HepG2 (cell line): ENCODE results near the gene CYP4F8. TPM values are rescaled to one million over a fixed set of nuclear protein-coding genes. Genes with fewer than 3 reads are reported as not detected.
A peak's percentile ranks its signal among the peaks of the same experiment; 100 is the strongest.

Experiments used
- BRF2 ChIP-seq: sonication (generic); formaldehyde crosslinking; IDR thresholded peaks from 2 replicates; pipeline ENCODE4 v1.8.1; 2022; ENCODE audit warnings: mild to moderate bottlenecking, missing genetic modification reagents
- CAMTA2 ChIP-seq: sonication (generic); formaldehyde crosslinking; IDR thresholded peaks from 2 replicates; pipeline ENCODE4 v1.4.0; 2020; ENCODE audit warnings: mild to moderate bottlenecking, missing genetic modification reagents, borderline replicate concordance
- CERS6 ChIP-seq: sonication (generic); formaldehyde crosslinking; IDR thresholded peaks from 2 replicates; pipeline ENCODE4 v1.5.0; 2020; ENCODE audit warnings: missing genetic modification reagents
- CHD4 ChIP-seq: fragments of 200-600 bp; sonication (generic); IDR thresholded peaks from 2 replicates; pipeline ENCODE4 v1.7.0; 2017; ENCODE audit warnings: mild to moderate bottlenecking, low read length, borderline replicate concordance
- EZH2 ChIP-seq: conservative IDR thresholded peaks from 2 replicates; pipeline ENCODE4 v1.6.1; 2012; ENCODE audit warnings: mild to moderate bottlenecking, low read depth, low read length, moderate library complexity
- IKZF4 ChIP-seq: sonication (generic); formaldehyde crosslinking; IDR thresholded peaks from 2 replicates; pipeline ENCODE4 v1.5.1; 2020; ENCODE audit warnings: borderline replicate concordance, mild to moderate bottlenecking, low read depth, missing genetic modification reagents; ENCODE audit errors: not compliant biosample characterization
- ISX ChIP-seq: sonication (generic); formaldehyde crosslinking; conservative IDR thresholded peaks from 2 replicates; pipeline ENCODE4 v1.5.0; 2020; ENCODE audit warnings: missing genetic modification reagents
- MAFK ChIP-seq, 2 experiments: IDR thresholded peaks in 1 of 2; conservative IDR thresholded peaks in 1 of 2; 2 replicates each; pipeline ENCODE4 v1.6.1; 2011; ENCODE audit warnings: improper control_type of control experiment in 2 of 2, low read length in 2 of 2
- MXD3 ChIP-seq: IDR thresholded peaks from 2 replicates; pipeline ENCODE4 v1.6.1; 2016; ENCODE audit warnings: mild to moderate bottlenecking, missing biosample characterization, missing genetic modification reagents
- NCOA5 ChIP-seq: sonication (generic); formaldehyde crosslinking; IDR thresholded peaks from 2 replicates; pipeline ENCODE4 v1.4.0; 2020; ENCODE audit warnings: missing genetic modification reagents
- RBM22 ChIP-seq: fragments of 200-400 bp; formaldehyde crosslinking; optimal IDR thresholded peaks from 2 replicates; pipeline ENCODE3; 2017; ENCODE audit warnings: mild to moderate bottlenecking, low read length, moderate library complexity
- REL ChIP-seq: sonication (generic); formaldehyde crosslinking; conservative IDR thresholded peaks from 2 replicates; pipeline ENCODE4 v1.8.0; 2022; ENCODE audit warnings: mild to moderate bottlenecking, missing genetic modification reagents, moderate library complexity
- TBP ChIP-seq: sonication (generic); formaldehyde crosslinking; IDR thresholded peaks from 2 replicates; pipeline ENCODE4 v1.5.0; 2020; ENCODE audit warnings: missing genetic modification reagents
- UBTF ChIP-seq: sonication (generic); formaldehyde crosslinking; IDR thresholded peaks from 2 replicates; pipeline ENCODE4 v1.4.0; 2020; ENCODE audit warnings: mild to moderate bottlenecking, missing genetic modification reagents
- ZFY ChIP-seq: sonication (generic); formaldehyde crosslinking; IDR thresholded peaks from 2 replicates; pipeline ENCODE4 v1.4.0; 2020; ENCODE audit warnings: missing genetic modification reagents
- ZKSCAN1 ChIP-seq: fragments of 150-350 bp; IDR thresholded peaks from 2 replicates; pipeline ENCODE4 v1.6.1; 2014; ENCODE audit warnings: low read length
- ZMAT3 ChIP-seq: sonication (generic); formaldehyde crosslinking; conservative IDR thresholded peaks from 2 replicates; pipeline ENCODE4 v1.7.0; 2021; ENCODE audit warnings: missing genetic modification reagents
- ZNF205 ChIP-seq: IDR thresholded peaks from 2 replicates; pipeline ENCODE4 v1.6.1; 2018; ENCODE audit warnings: missing biosample characterization, missing genetic modification reagents
- ZNF264 ChIP-seq: sonication (generic); formaldehyde crosslinking; IDR thresholded peaks from 2 replicates; pipeline ENCODE4 v1.4.0; 2020; ENCODE audit warnings: missing genetic modification reagents
- ZNF414 ChIP-seq: sonication (generic); formaldehyde crosslinking; IDR thresholded peaks from 2 replicates; pipeline ENCODE4 v1.5.0; 2020; ENCODE audit warnings: missing genetic modification reagents
- polyA plus RNA-seq, 8 experiments: library from polyadenylated mRNA; depleted of rRNA in 3 of 8; stranded (reverse) in 7 of 8; unstranded in 1 of 8; fragments of >200 nt; fragmentation: Illumina TruSeq in 4 of 8; extraction: Trizol in 4 of 8; gene quantifications; 2 replicates each; pipeline versions ENCODE4 v1.2.1 to v1.2.3, GENCODE V29; 2011 to 2016; ENCODE audit warnings: low read depth in 4 of 8, missing spikeins in 1 of 8, mixed read lengths in 1 of 8; ENCODE audit not compliant: insufficient read depth in 1 of 8
- total RNA-seq, 5 experiments: library from RNA; depleted of rRNA; stranded (reverse); fragments of >200 nt; fragmentation: Illumina TruSeq; extraction: Trizol; gene quantifications; 2 replicates each; pipeline ENCODE4 v1.2.3, GENCODE V29; 2016; ENCODE audit warnings: low read depth in 1 of 5

The CYP4F8 gene
- total and polyA plus RNA-seq, 2 of the 13 experiments (the other 11 are each of a cell fraction or from before 2014, with no cell fraction given) = not detected

GRCh38 chr19:15584541-15585115 lies 30.4 kb upstream of the CYP4F8 start (continued):
- 0 out of 2 replicates have a peak, but pooled peaks have one; percentile 25 for TF ChIP-seq UBTF (CRISPR knock-in tag)
- no peak for TF ChIP-seq ZNF414 (CRISPR knock-in tag)
- 0 out of 2 replicates have a peak, but pooled peaks have one; percentile 31 for TF ChIP-seq ZNF205
- no peak for TF ChIP-seq BRF2 (CRISPR knock-in tag)
- TF ChIP-seq MAFK (conservative IDR thresholded peaks at IDR 0.05 in 1 of 2, IDR thresholded peaks at IDR 0.05 in 1 of 2; ENCODE audit: low read length in 2 of 2) = no peak
- no peak for TF ChIP-seq REL
- no peak for TF ChIP-seq ZKSCAN1
- no peak for TF ChIP-seq EZH2
- TF ChIP-seq IKZF4 (CRISPR knock-in tag) = no peak
- no peak for TF ChIP-seq RBM22
- no peak for TF ChIP-seq TBP (CRISPR knock-in tag)
- no peak for TF ChIP-seq ZNF264 (CRISPR knock-in tag)
- TF ChIP-seq ISX = no peak
- TF ChIP-seq CERS6 (CRISPR knock-in tag) = no peak
- TF ChIP-seq ZMAT3 (CRISPR knock-in tag) = no peak
- no peak for TF ChIP-seq CHD4
- TF ChIP-seq ZFY (CRISPR knock-in tag) = no peak
- TF ChIP-seq NCOA5 (CRISPR knock-in tag) = no peak
- no peak for TF ChIP-seq CAMTA2
- no peak for TF ChIP-seq MXD3 (CRISPR knock-in tag)
